HepG2 (cell line): ENCODE measurements around the gene PLA2R1. TPM values are rescaled to one million over a fixed set of nuclear protein-coding genes. Genes with fewer than 3 reads are reported as not detected.

Experiments used
- AHR ChIP-seq: IDR thresholded peaks from 2 replicates; pipeline ENCODE4 v1.6.1; 2018; ENCODE audit warnings: missing genetic modification reagents, missing compliant biosample characterization
- CBFB ChIP-seq: sonication (generic); formaldehyde crosslinking; IDR thresholded peaks from 2 replicates; pipeline ENCODE4 v1.4.0; 2020; ENCODE audit warnings: missing genetic modification reagents
- GABPB1 ChIP-seq: IDR thresholded peaks from 2 replicates; pipeline ENCODE4 v1.6.1; 2016; ENCODE audit warnings: mild to moderate bottlenecking, missing genetic modification reagents, moderate library complexity, missing compliant biosample characterization
- MAF1 ChIP-seq: sonication (generic); formaldehyde crosslinking; IDR thresholded peaks from 2 replicates; pipeline ENCODE4 v1.5.0; 2020; ENCODE audit warnings: missing genetic modification reagents, borderline replicate concordance
- NR2F1 ChIP-seq, 2 experiments: fragments of 450-650 bp in 1 of 2; formaldehyde crosslinking in 1 of 2; IDR thresholded peaks; 2 replicates each; pipeline versions ENCODE4 v1.5.0 to v1.6.1; 2016 to 2020; ENCODE audit warnings: mild to moderate bottlenecking in 1 of 2, missing compliant biosample characterization in 1 of 2, missing genetic modification reagents in 1 of 2, moderate library complexity in 1 of 2
- PHF5A ChIP-seq: IDR thresholded peaks from one replicate; pipeline ENCODE4 v1.6.1; 2018; ENCODE audit warnings: low read depth, missing genetic modification reagents; ENCODE audit not compliant: unreplicated experiment
- RAD21 ChIP-seq: fragments of 450-650 bp; formaldehyde crosslinking; IDR thresholded peaks from 2 replicates; pipeline ENCODE4 v1.5.0; 2020; ENCODE audit warnings: mild to moderate bottlenecking
- TCF12 ChIP-seq, 2 experiments: fragments of 450-650 bp in 1 of 2; sonication (generic) in 1 of 2; formaldehyde crosslinking in 1 of 2; IDR thresholded peaks; 2 replicates each; pipeline versions ENCODE4 v1.6.1 to v1.8.0; 2017 to 2022; ENCODE audit warnings: antibody characterized with exemption in 1 of 2, mild to moderate bottlenecking in 1 of 2, missing genetic modification reagents in 1 of 2, moderate library complexity in 1 of 2
- TCF7L2 ChIP-seq: IDR thresholded peaks from 2 replicates; pipeline ENCODE4 v1.6.1; 2011; ENCODE audit warnings: mild to moderate bottlenecking, low read depth, low read length, moderate library complexity
- ZKSCAN5 ChIP-seq: sonication (generic); formaldehyde crosslinking; IDR thresholded peaks from 2 replicates; pipeline ENCODE4 v1.5.1; 2020; ENCODE audit warnings: mild to moderate bottlenecking, missing genetic modification reagents
- ZNF292 ChIP-seq: sonication (generic); formaldehyde crosslinking; IDR thresholded peaks from 2 replicates; pipeline ENCODE4 v1.8.1; 2022; ENCODE audit warnings: mild to moderate bottlenecking, low read depth, missing genetic modification reagents, borderline replicate concordance
- ZNF563 ChIP-seq: sonication (generic); formaldehyde crosslinking; IDR thresholded peaks from 2 replicates; pipeline ENCODE4 v1.8.0; 2022; ENCODE audit warnings: mild to moderate bottlenecking, moderate library complexity, missing genetic modification reagents
- ZNF605 ChIP-seq: sonication (generic); formaldehyde crosslinking; IDR thresholded peaks from 2 replicates; pipeline ENCODE4 v1.8.0; 2022; ENCODE audit warnings: mild to moderate bottlenecking, missing genetic modification reagents
- polyA plus RNA-seq, 8 experiments: library from polyadenylated mRNA; depleted of rRNA in 3 of 8; stranded (reverse) in 7 of 8; unstranded in 1 of 8; fragments of >200 nt; fragmentation: Illumina TruSeq in 4 of 8; extraction: Trizol in 4 of 8; gene quantifications; 2 replicates each; pipeline versions ENCODE4 v1.2.1 to v1.2.3, GENCODE V29; 2011 to 2016; ENCODE audit warnings: low read depth in 4 of 8, missing spikeins in 1 of 8, mixed read lengths in 1 of 8; ENCODE audit not compliant: insufficient read depth in 1 of 8
- total RNA-seq, 5 experiments: library from RNA; depleted of rRNA; stranded (reverse); fragments of >200 nt; fragmentation: Illumina TruSeq; extraction: Trizol; gene quantifications; 2 replicates each; pipeline ENCODE4 v1.2.3, GENCODE V29; 2016; ENCODE audit warnings: low read depth in 1 of 5
- TF ChIP-seq, protein P1 (sequence below): sonication (generic); formaldehyde crosslinking; IDR thresholded peaks from 2 replicates; pipeline ENCODE4 v1.8.1; 2023; ENCODE audit warnings: mild to moderate bottlenecking, inconsistent platforms, moderate library complexity, missing genetic modification reagents, borderline replicate concordance
- TF ChIP-seq, protein P2 (sequence below): sonication (generic); formaldehyde crosslinking; IDR thresholded peaks from 2 replicates; pipeline ENCODE4 v1.4.0; 2020; ENCODE audit warnings: mild to moderate bottlenecking, missing genetic modification reagents
- TF ChIP-seq, protein P3 (sequence below): sonication (generic); formaldehyde crosslinking; IDR thresholded peaks from 2 replicates; pipeline ENCODE4 v1.4.0; 2020; ENCODE audit warnings: missing genetic modification reagents
- TF ChIP-seq, protein P4 (sequence below): sonication (generic); formaldehyde crosslinking; IDR thresholded peaks from 2 replicates; pipeline ENCODE4 v1.9.0; 2022; ENCODE audit warnings: low read depth, missing genetic modification reagents
- TF ChIP-seq, protein P5 (sequence below): IDR thresholded peaks from 2 replicates; pipeline ENCODE4 v1.6.1; 2016; ENCODE audit warnings: low read depth, missing genetic modification reagents, missing compliant biosample characterization

Gene PLA2R1
- total and polyA plus RNA-seq, 2 of the 13 experiments (the other 11 are each of a cell fraction or from before 2014, with no cell fraction given), result not detected

DNA sequence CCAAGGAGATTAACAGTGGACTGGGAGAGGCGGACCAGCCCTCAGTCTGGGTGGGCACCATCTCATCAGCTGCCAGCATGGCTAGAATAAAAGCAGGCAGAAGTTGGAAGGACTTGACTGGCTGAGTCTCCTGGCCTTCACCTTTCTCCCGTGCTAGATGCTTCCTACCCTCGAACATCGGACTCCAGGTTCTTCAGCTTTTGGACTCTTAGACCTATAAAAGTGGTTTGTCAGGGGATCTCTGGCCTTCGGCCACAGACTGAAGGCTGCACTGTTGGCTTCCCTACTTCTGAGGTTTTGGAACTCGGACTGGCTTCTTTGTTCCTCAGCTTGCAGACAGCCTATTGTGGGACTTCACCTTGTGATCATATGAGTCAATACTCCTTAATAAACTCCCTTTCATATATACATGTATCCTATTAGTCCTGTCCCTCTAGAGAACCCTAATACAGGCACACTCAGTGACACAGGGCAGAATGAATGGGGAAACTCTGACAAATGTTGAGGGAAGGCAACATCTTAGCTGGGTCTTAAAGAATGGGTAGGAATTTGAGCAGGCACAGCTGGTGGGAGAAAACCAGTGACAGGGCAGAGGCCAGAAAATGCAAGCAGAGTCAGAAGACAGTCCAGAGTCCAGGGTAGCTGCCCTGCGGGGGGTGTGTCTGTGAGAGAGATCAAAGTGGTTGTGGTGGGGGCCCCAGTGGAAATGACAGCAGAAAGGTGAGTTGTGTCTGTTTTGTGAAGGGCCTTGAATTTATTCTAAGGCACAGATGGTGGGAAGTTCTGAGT lies 156.3 kb downstream of the PLA2R1 start (continued):
- TF ChIP-seq, protein P1, sequence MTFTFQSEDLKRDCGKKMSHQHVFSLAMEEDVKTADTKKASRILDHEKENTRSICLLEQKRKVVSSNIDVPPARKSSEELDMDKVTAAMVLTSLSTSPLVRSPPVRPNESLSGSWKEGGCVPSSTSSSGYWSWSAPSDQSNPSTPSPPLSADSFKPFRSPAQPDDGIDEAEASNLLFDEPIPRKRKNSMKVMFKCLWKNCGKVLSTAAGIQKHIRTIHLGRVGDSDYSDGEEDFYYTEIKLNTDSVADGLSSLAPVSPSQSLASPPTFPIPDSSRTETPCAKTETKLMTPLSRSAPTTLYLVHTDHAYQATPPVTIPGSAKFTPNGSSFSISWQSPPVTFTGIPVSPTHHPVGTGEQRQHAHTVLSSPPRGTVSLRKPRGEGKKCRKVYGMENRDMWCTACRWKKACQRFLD, result no peak
- TF ChIP-seq PHF5A (CRISPR knock-in tag), result no peak
- peak; percentile 23; the same call in 1 of the 2 replicates for TF ChIP-seq RAD21 (CRISPR knock-in tag)
- no peak for TF ChIP-seq TCF12 (IDR thresholded peaks at IDR 0.05)
- TF ChIP-seq TCF12 (CRISPR knock-in tag; IDR thresholded peaks at IDR 0.05), result 0 out of 2 replicates have a peak, but pooled peaks have one; percentile 76
- TF ChIP-seq, protein P2, sequence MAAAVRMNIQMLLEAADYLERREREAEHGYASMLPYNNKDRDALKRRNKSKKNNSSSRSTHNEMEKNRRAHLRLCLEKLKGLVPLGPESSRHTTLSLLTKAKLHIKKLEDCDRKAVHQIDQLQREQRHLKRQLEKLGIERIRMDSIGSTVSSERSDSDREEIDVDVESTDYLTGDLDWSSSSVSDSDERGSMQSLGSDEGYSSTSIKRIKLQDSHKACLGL (CRISPR knock-in tag), result no peak
- TF ChIP-seq NR2F1 (CRISPR knock-in tag; IDR thresholded peaks at IDR 0.05), result peak in 1 of 2 experiments; percentile 49; a peak in 2 of 4 replicates
- no peak for TF ChIP-seq ZKSCAN5 (CRISPR knock-in tag)
- no peak for TF ChIP-seq AHR (CRISPR knock-in tag)
- no peak for TF ChIP-seq ZNF563 (CRISPR knock-in tag)
- 0 out of 2 replicates have a peak, but pooled peaks have one; percentile 37 for TF ChIP-seq CBFB (CRISPR knock-in tag)
- TF ChIP-seq, protein P3, sequence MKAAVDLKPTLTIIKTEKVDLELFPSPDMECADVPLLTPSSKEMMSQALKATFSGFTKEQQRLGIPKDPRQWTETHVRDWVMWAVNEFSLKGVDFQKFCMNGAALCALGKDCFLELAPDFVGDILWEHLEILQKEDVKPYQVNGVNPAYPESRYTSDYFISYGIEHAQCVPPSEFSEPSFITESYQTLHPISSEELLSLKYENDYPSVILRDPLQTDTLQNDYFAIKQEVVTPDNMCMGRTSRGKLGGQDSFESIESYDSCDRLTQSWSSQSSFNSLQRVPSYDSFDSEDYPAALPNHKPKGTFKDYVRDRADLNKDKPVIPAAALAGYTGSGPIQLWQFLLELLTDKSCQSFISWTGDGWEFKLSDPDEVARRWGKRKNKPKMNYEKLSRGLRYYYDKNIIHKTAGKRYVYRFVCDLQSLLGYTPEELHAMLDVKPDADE (CRISPR knock-in tag), result no peak
- TF ChIP-seq, protein P4, sequence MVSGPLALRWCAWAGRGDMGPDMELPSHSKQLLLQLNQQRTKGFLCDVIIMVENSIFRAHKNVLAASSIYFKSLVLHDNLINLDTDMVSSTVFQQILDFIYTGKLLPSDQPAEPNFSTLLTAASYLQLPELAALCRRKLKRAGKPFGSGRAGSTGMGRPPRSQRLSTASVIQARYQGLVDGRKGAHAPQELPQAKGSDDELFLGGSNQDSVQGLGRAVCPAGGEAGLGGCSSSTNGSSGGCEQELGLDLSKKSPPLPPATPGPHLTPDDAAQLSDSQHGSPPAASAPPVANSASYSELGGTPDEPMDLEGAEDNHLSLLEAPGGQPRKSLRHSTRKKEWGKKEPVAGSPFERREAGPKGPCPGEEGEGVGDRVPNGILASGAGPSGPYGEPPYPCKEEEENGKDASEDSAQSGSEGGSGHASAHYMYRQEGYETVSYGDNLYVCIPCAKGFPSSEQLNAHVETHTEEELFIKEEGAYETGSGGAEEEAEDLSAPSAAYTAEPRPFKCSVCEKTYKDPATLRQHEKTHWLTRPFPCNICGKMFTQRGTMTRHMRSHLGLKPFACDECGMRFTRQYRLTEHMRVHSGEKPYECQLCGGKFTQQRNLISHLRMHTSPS (CRISPR knock-in tag), result no peak
- peak; percentile 84; the same call in 1 of the 2 replicates for TF ChIP-seq ZNF292 (CRISPR knock-in tag)
- TF ChIP-seq, protein P5, sequence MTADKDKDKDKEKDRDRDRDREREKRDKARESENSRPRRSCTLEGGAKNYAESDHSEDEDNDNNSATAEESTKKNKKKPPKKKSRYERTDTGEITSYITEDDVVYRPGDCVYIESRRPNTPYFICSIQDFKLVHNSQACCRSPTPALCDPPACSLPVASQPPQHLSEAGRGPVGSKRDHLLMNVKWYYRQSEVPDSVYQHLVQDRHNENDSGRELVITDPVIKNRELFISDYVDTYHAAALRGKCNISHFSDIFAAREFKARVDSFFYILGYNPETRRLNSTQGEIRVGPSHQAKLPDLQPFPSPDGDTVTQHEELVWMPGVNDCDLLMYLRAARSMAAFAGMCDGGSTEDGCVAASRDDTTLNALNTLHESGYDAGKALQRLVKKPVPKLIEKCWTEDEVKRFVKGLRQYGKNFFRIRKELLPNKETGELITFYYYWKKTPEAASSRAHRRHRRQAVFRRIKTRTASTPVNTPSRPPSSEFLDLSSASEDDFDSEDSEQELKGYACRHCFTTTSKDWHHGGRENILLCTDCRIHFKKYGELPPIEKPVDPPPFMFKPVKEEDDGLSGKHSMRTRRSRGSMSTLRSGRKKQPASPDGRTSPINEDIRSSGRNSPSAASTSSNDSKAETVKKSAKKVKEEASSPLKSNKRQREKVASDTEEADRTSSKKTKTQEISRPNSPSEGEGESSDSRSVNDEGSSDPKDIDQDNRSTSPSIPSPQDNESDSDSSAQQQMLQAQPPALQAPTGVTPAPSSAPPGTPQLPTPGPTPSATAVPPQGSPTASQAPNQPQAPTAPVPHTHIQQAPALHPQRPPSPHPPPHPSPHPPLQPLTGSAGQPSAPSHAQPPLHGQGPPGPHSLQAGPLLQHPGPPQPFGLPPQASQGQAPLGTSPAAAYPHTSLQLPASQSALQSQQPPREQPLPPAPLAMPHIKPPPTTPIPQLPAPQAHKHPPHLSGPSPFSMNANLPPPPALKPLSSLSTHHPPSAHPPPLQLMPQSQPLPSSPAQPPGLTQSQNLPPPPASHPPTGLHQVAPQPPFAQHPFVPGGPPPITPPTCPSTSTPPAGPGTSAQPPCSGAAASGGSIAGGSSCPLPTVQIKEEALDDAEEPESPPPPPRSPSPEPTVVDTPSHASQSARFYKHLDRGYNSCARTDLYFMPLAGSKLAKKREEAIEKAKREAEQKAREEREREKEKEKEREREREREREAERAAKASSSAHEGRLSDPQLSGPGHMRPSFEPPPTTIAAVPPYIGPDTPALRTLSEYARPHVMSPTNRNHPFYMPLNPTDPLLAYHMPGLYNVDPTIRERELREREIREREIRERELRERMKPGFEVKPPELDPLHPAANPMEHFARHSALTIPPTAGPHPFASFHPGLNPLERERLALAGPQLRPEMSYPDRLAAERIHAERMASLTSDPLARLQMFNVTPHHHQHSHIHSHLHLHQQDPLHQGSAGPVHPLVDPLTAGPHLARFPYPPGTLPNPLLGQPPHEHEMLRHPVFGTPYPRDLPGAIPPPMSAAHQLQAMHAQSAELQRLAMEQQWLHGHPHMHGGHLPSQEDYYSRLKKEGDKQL (CRISPR knock-in tag), result peak; percentile 62; the same call in 1 of the 2 replicates
- no peak for TF ChIP-seq MAF1 (CRISPR knock-in tag)
- peak; percentile 89 for TF ChIP-seq TCF7L2
- no peak for TF ChIP-seq ZNF605 (CRISPR knock-in tag)
- TF ChIP-seq GABPB1, result no peak
